SK-N-SH (cell line): ENCODE results near the gene MYLK. TPM values are rescaled to one million over a fixed set of nuclear protein-coding genes. Genes with fewer than 3 reads are reported as not detected.

Experiments
- CTCF ChIA-PET: fragments of 300-600, 350-600 bp; formaldehyde crosslinking; extraction: SDS; loops from one replicate; lab custom pipeline; 2021; lab: Yijun Ruan, JAX
- POLR2A ChIA-PET: fragments of 350-600 bp; sonication (Branson Sonifier 250); formaldehyde crosslinking; extraction: SDS; loops from one replicate; lab custom pipeline; 2020; ENCODE audit warnings: antibody characterized with exemption, inconsistent platforms; lab: Yijun Ruan, JAX
- DNase-seq: peaks from one replicate; pipeline ENCODE4 v3.0.0; 2012
- H2AFZ ChIP-seq: fragments of 200-600 bp; sonication (generic); 2 replicates; pipeline ENCODE4 v1.8.1; 2016; ENCODE audit warnings: antibody characterized with exemption, mild to moderate bottlenecking, low read depth
- H3F3A ChIP-seq: fragments of 200-600 bp; sonication (generic); replicated peaks from 2 replicates; pipeline ENCODE3; 2016; ENCODE audit warnings: antibody characterized with exemption, mild to moderate bottlenecking; ENCODE audit not compliant: insufficient read depth
- H3K27ac ChIP-seq, 2 experiments: fragments of 200-500 bp in 1 of 2; fragments of 200-600 bp in 1 of 2; sonication (Bioruptor generic) in 1 of 2; sonication (generic), shearing (Covaris generic) in 1 of 2; 2 replicates each; pipeline versions ENCODE4 v1.5.1 to v1.6.1; 2014 to 2016; ENCODE audit warnings: low read depth in 2 of 2, inconsistent platforms in 1 of 2, low read length in 1 of 2, mild to moderate bottlenecking in 1 of 2, mixed read lengths in 1 of 2
- H3K27me3 ChIP-seq: fragments of 200-600 bp; sonication (generic), shearing (Covaris generic); 2 replicates; pipeline ENCODE4 v1.6.1; 2016; ENCODE audit warnings: mixed run types; ENCODE audit not compliant: insufficient read depth
- H3K36me3 ChIP-seq, 2 experiments: fragments of 200-500 bp in 1 of 2; fragments of 200-600 bp in 1 of 2; sonication (Bioruptor generic) in 1 of 2; sonication (generic) in 1 of 2; replicated peaks in 1 of 2; 2 replicates each; pipeline versions ENCODE3 to v1.5.1; 2014 to 2016; ENCODE audit warnings: low read length in 1 of 2, mild to moderate bottlenecking in 1 of 2; ENCODE audit not compliant: insufficient read depth in 2 of 2, control insufficient read depth in 1 of 2
- H3K4me1 ChIP-seq, 2 experiments: fragments of 200-500 bp in 1 of 2; fragments of 200-600 bp in 1 of 2; sonication (Bioruptor generic) in 1 of 2; sonication (generic), shearing (Covaris generic) in 1 of 2; 2 replicates each; pipeline versions ENCODE4 v1.5.1 to v1.6.1; 2014 to 2016; ENCODE audit warnings: low read depth in 1 of 2, low read length in 1 of 2, mixed run types in 1 of 2; ENCODE audit not compliant: insufficient read depth in 2 of 2, control insufficient read depth in 1 of 2
- H3K4me2 ChIP-seq: fragments of 200-600 bp; sonication (generic), shearing (Covaris generic); 2 replicates; pipeline ENCODE4 v1.6.1; 2017; ENCODE audit warnings: mixed run types
- H3K4me3 ChIP-seq, 2 experiments: fragments of 200-500 bp in 1 of 2; fragments of 200-600 bp in 1 of 2; sonication (Bioruptor generic) in 1 of 2; sonication (generic), shearing (Covaris generic) in 1 of 2; 2 replicates each; pipeline versions ENCODE4 v1.5.1 to v1.8.1; 2014 to 2016; ENCODE audit warnings: low read depth in 2 of 2, inconsistent platforms in 1 of 2, low read length in 1 of 2, mild to moderate bottlenecking in 1 of 2, mixed read lengths in 1 of 2, moderate library complexity in 1 of 2
- H3K79me2 ChIP-seq: fragments of 200-600 bp; sonication (generic); 2 replicates; pipeline ENCODE4 v1.8.1; 2017; ENCODE audit warnings: mild to moderate bottlenecking; ENCODE audit not compliant: insufficient read depth
- H3K9ac ChIP-seq: fragments of 200-600 bp; sonication (generic); 2 replicates; pipeline ENCODE4 v1.6.1; 2017; ENCODE audit warnings: mixed run types
- H3K9me2 ChIP-seq: fragments of 200-600 bp; sonication (generic); 2 replicates; pipeline ENCODE4 v1.6.1; 2017; ENCODE audit warnings: mixed run types
- H3K9me3 ChIP-seq: fragments of 200-600 bp; sonication (generic); 2 replicates; pipeline ENCODE4 v1.6.1; 2017; ENCODE audit warnings: mixed run types, mild to moderate bottlenecking, moderate library complexity
- H4K20me1 ChIP-seq: fragments of 200-600 bp; sonication (generic); 2 replicates; pipeline ENCODE4 v1.6.1; 2017; ENCODE audit warnings: mild to moderate bottlenecking, mixed run types; ENCODE audit not compliant: insufficient read depth
- CHD2 ChIP-seq: fragments of 150-350 bp; IDR thresholded peaks from 2 replicates; pipeline ENCODE4 v1.6.1; 2018; ENCODE audit warnings: low read length; ENCODE audit not compliant: partially characterized antibody
- CTCF ChIP-seq: fragments of 200-600 bp; sonication (generic); IDR thresholded peaks from 2 replicates; pipeline ENCODE4 v1.6.1; 2017; ENCODE audit warnings: antibody characterized with exemption, mild to moderate bottlenecking, moderate library complexity
- FOXJ3 ChIP-seq: sonication (generic); formaldehyde crosslinking; IDR thresholded peaks from 2 replicates; pipeline ENCODE4 v1.5.1; 2020; ENCODE audit warnings: mild to moderate bottlenecking, missing genetic modification reagents
- MXI1 ChIP-seq: IDR thresholded peaks from 2 replicates; pipeline ENCODE4 v1.6.1; 2012; ENCODE audit warnings: mild to moderate bottlenecking, low read depth, low read length, improper control_type of control experiment
- PBX3 ChIP-seq: IDR thresholded peaks from 2 replicates; pipeline ENCODE4; 2012
- RCOR1 ChIP-seq: fragments of 150-350 bp; IDR thresholded peaks from 2 replicates; pipeline ENCODE4 v1.6.1; 2017; ENCODE audit warnings: antibody characterized with exemption, low read length
- RXRA ChIP-seq: IDR thresholded peaks from 2 replicates; pipeline ENCODE4 v1.4.0; 2012; ENCODE audit warnings: low read depth, mild to moderate bottlenecking, borderline replicate concordance
- SIN3A ChIP-seq: IDR thresholded peaks from 2 replicates; pipeline ENCODE4 v1.6.1; 2012; ENCODE audit warnings: low read depth, mild to moderate bottlenecking, low read length, moderate library complexity, borderline replicate concordance
- SMC3 ChIP-seq: IDR thresholded peaks from 2 replicates; pipeline ENCODE4 v1.6.1; 2012; ENCODE audit warnings: low read depth, low read length, improper control_type of control experiment
- TAF1 ChIP-seq: IDR thresholded peaks from 2 replicates; pipeline ENCODE4 v1.6.1; 2012; ENCODE audit warnings: low read depth, mild to moderate bottlenecking, low read length, moderate library complexity, borderline replicate concordance
- TCF12 ChIP-seq: IDR thresholded peaks from 2 replicates; pipeline ENCODE4 v1.4.0; 2012
- TEAD4 ChIP-seq: IDR thresholded peaks from 2 replicates; pipeline ENCODE4 v1.4.0; 2012; ENCODE audit warnings: mild to moderate bottlenecking, borderline replicate concordance; ENCODE audit not compliant: insufficient read depth
- YY1 ChIP-seq: IDR thresholded peaks from 2 replicates; pipeline ENCODE4 v1.4.0; 2012; ENCODE audit warnings: low read depth, mild to moderate bottlenecking
- ZBTB33 ChIP-seq: IDR thresholded peaks from 2 replicates; pipeline ENCODE4 v1.4.0; 2012; ENCODE audit warnings: low read depth, borderline replicate concordance
- WGBS: methylation state at CpG from one replicate; pipeline ENCODE4 v1.1.6; 2017; ENCODE audit warnings: low lambda C conversion rate; 5-methylcytosine and 5-hydroxymethylcytosine counted together
- polyA plus RNA-seq, 3 experiments: library from polyadenylated mRNA; depleted of rRNA; stranded (reverse); fragments of >200 nt; gene quantifications; 2 replicates each; pipeline ENCODE4 v1.2.3, GENCODE V29; 2012

The MYLK gene
- polyA plus RNA-seq, 1 of the 3 experiments (the other 2 are of a cell fraction) = 272 TPM

- no peak for TF ChIP-seq ZBTB33
- TF ChIP-seq CHD2 = peak; percentile 42
- TF ChIP-seq FOXJ3 (CRISPR knock-in tag) = no peak
- peak; percentile 86; the same call in 1 of the 2 replicates for TF ChIP-seq MXI1
- peak; percentile 83 for TF ChIP-seq TAF1
- peak; percentile 30; the same call in 1 of the 2 replicates for TF ChIP-seq TCF12
- 0 out of 2 replicates have a peak, but pooled peaks have one; percentile 12 for TF ChIP-seq PBX3
- no peak for TF ChIP-seq RXRA
- no peak for TF ChIP-seq RCOR1
- TF ChIP-seq YY1 = peak; percentile 100
Measured at GRCh38 chr3:123584988-123585937, 298.9 kb downstream of the MYLK start, which contains the start of gene HACD2 (continued).

- peak overlapping the region; percentile 81 to 94; a peak in 3 of 4 replicates for H3K27ac ChIP-seq
- peak; percentile 79 for DNase-seq
- no peaks in the 10 kb centered on the region for H4K20me1 ChIP-seq
- ChIA-PET POLR2A (no interaction called here), CTCF (interaction anchor here (0.7 to 4.3 kb wide), 10 partner anchors 12 to 1983 kb away, joined by 3 to 29 read pairs (median 4); no protein-coding TSS in a partner anchor)
- H2AFZ ChIP-seq = peak overlapping the region; percentile 82
- H3K9ac ChIP-seq = peak overlapping the region; percentile 87
- TF ChIP-seq ZBTB33 (no peak), SMC3 (no peak), TEAD4 (0 out of 2 replicates have a peak, but pooled peaks have one; percentile 23), CTCF (peak; percentile 17; the same call in 1 of the 2 replicates), TAF1 (no peak), SIN3A (peak; percentile 16; the same call in 1 of the 2 replicates)
- H3K27me3 ChIP-seq = no peaks in the 10 kb centered on the region
- 1% methylated on average over 9 of the region's 65 CpGs for WGBS
- peaks cover 4 to 9% of the 10 kb centered on the region in 2 experiments; a peak in 3 of 4 replicates for H3K4me1 ChIP-seq
- no peaks in the 10 kb centered on the region for H3K9me2 ChIP-seq
- H3K4me2 ChIP-seq = peak overlapping the region; percentile 79
- H3F3A ChIP-seq = peaks cover 15% of the 10 kb centered on the region
- peaks cover 7 to 28% of the 10 kb centered on the region in 2 experiments for H3K36me3 ChIP-seq
- no peaks in the 10 kb centered on the region for H3K9me3 ChIP-seq
- H3K79me2 ChIP-seq = peaks cover 40% of the 10 kb centered on the region
- peak overlapping the region; percentile 78 to 93 for H3K4me3 ChIP-seq
Measured at GRCh38 chr3:123584284-123584987, 299.7 kb downstream of the MYLK start.
